Spleen (tissue), 7 donors: ENCODE data around the gene MAN1B1.

Source experiments
- POLR2A ChIP-seq, 3 donors: fragments of 450-650 bp; IDR thresholded peaks; one replicate each; pipeline ENCODE4 v1.5.1; 2017; ENCODE audit warnings: antibody characterized with exemption in 3 of 3, mild to moderate bottlenecking in 1 of 3
- POLR2AphosphoS5 ChIP-seq, 3 donors: sonication (generic); formaldehyde crosslinking; IDR thresholded peaks; one replicate each; pipeline ENCODE4 v1.5.1; 2017; ENCODE audit warnings: antibody characterized with exemption in 3 of 3
- TF ChIP-seq, protein P1 (sequence below), 11 experiments: fragments of 200-600 bp in 7 of 11; fragments of 450-650 bp in 4 of 11; sonication (generic) in 4 of 11; IDR thresholded peaks in 8 of 11; conservative IDR thresholded peaks in 3 of 11; 1 replicate in 7 of 11; 2 replicates in 4 of 11; pipeline versions ENCODE4 v1.4.0 to v1.8.0; 2016 to 2021; ENCODE audit warnings: antibody characterized with exemption in 11 of 11, inconsistent platforms in 4 of 11, mild to moderate bottlenecking in 1 of 11
- donor health status: DM: no; HTN: no; CAD: no; lungs with moderate emphysema.
- donor health status: DM: no; HTN: no; CAD: no.
- donor health status: DM: no; HTN: no; CAD: no.

DNA sequence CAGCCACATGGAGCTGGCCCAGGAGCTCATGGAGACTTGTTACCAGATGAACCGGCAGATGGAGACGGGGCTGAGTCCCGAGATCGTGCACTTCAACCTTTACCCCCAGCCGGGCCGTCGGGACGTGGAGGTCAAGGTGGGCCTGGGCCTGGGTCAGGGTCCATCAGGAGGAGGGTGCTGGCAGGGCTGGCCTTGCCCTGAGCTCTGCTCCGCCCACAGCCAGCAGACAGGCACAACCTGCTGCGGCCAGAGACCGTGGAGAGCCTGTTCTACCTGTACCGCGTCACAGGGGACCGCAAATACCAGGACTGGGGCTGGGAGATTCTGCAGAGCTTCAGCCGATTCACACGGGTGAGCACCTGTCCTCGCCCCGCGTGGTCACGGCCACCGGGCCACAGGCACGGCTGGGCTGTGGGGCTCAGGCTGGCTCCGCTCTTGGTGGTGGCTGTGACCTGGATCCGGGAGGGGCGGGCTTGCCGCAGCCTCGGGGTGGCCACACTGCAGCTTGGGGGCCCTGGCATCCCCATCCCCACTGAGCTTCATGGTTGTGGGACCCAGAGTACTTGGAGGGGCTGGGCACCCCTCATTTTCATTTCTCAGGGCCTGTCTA is 20.6 kb downstream of the MAN1B1 start:
- TF ChIP-seq POLR2A (IDR thresholded peaks at IDR 0.05), result no peak
- TF ChIP-seq, protein P1, sequence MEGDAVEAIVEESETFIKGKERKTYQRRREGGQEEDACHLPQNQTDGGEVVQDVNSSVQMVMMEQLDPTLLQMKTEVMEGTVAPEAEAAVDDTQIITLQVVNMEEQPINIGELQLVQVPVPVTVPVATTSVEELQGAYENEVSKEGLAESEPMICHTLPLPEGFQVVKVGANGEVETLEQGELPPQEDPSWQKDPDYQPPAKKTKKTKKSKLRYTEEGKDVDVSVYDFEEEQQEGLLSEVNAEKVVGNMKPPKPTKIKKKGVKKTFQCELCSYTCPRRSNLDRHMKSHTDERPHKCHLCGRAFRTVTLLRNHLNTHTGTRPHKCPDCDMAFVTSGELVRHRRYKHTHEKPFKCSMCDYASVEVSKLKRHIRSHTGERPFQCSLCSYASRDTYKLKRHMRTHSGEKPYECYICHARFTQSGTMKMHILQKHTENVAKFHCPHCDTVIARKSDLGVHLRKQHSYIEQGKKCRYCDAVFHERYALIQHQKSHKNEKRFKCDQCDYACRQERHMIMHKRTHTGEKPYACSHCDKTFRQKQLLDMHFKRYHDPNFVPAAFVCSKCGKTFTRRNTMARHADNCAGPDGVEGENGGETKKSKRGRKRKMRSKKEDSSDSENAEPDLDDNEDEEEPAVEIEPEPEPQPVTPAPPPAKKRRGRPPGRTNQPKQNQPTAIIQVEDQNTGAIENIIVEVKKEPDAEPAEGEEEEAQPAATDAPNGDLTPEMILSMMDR (IDR thresholded peaks at IDR 0.05 in 8 of 11, conservative IDR thresholded peaks at IDR 0.05 in 3 of 11), result no peak
- no peak for TF ChIP-seq POLR2AphosphoS5 (IDR thresholded peaks at IDR 0.05)
